Choroid plexus epithelial cell (primary cell): ENCODE results near the gene SUDS3.

Experiments
- DNase-seq: peaks from one replicate; pipeline ENCODE4 v3.0.0-alpha.2; 2010; ENCODE audit warnings: low read depth
- H3K4me3 ChIP-seq: 2 replicates; pipeline ENCODE4 v1.5.1; 2011; ENCODE audit warnings: low read depth, mild to moderate bottlenecking, control low read depth, low read length, moderate library complexity
- CTCF ChIP-seq: conservative IDR thresholded peaks from 2 replicates; pipeline ENCODE4 v1.5.1; 2011; ENCODE audit warnings: low read depth, mild to moderate bottlenecking, control low read depth, inconsistent platforms, low read length, moderate library complexity

Gene SUDS3

GRCh38 chr12:118334241-118334640 is 42.1 kb upstream of the SUDS3 start:
- no peak overlapping the region for H3K4me3 ChIP-seq
- no peak for DNase-seq
- TF ChIP-seq CTCF: no peak

DNA sequence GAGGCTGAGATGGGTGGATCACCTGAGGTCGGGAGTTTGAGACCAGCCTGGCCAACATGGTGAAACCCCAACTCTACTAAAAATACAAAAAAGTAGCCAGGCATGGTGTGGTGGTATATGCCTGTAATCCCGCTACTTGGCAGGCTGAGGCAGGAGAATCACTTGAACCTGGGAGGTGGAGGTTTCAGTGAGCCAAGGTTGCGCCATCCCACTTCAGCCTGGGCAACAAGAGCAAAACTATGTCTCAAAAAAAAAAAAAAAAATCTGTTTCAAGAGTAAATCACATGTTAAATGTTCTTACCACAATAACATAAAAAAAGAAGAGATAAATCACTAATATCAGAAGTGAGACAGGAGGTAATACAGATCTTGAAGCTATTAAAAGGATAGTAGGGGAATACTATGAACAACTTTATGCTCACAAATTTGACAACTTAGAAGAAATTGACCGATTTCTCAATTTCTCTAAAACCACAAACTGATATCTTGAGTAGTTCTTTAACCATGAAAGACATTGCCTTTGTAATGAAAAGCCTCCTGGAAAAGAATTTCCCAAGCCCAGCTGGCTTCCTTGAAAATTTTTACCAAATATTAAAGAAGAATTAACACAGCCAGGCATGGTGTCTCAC is 41.3 kb upstream of the SUDS3 start:
- TF ChIP-seq CTCF: no peak
- no peak overlapping the region for H3K4me3 ChIP-seq
- peak; percentile 48 for DNase-seq

GRCh38 chr12:118336123-118336522 is 40.2 kb upstream of the SUDS3 start:
- no peak for TF ChIP-seq CTCF
- no peak overlapping the region for H3K4me3 ChIP-seq
- DNase-seq: no peak

- peak; percentile 60 for DNase-seq
- no peak for TF ChIP-seq CTCF
- H3K4me3 ChIP-seq: no peak overlapping the region
Observed at GRCh38 chr12:118337194-118337838, 39.0 kb upstream of the SUDS3 start.

DNA sequence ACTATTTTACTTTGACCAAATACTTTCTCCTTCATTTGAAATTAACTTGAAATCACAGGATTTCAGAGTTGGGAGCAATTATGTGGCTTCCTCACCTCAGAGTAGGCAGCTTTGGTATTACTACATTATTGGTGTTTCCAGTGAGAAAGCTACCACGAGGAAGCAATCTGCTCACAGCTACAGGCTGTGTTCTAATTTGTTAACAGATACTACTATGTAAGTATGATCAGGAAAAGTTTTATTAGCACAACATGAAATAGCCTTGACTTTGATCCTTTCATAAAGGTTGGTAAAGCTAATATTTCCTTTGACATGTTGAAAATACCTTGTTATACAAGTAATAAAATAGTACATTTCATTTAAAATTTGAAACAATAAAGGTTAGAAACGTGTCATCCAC is 34.3 kb upstream of the SUDS3 start:
- DNase-seq: no peak
- no peak overlapping the region for H3K4me3 ChIP-seq
- no peak for TF ChIP-seq CTCF

DNA sequence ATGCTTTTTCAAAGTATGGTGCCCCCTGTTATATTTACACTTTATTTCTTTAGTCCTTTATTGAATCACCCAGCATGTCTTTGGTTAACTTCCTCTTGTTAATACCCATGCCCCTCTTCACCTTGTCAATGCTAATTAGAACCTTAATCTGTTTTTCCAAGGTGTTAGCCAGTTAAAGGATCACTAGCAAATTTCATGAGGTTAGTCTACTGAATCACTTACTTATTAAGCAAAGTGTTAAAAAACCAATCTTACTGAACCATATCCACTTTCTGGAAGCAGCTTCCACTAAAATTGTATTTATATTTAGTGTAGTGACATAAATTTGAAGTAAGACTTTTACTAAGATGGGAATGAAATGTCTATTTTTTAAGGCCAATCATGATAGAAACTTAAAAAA is 31.5 kb upstream of the SUDS3 start:
- DNase-seq: no peak
- no peak overlapping the region for H3K4me3 ChIP-seq
- TF ChIP-seq CTCF: no peak

DNA sequence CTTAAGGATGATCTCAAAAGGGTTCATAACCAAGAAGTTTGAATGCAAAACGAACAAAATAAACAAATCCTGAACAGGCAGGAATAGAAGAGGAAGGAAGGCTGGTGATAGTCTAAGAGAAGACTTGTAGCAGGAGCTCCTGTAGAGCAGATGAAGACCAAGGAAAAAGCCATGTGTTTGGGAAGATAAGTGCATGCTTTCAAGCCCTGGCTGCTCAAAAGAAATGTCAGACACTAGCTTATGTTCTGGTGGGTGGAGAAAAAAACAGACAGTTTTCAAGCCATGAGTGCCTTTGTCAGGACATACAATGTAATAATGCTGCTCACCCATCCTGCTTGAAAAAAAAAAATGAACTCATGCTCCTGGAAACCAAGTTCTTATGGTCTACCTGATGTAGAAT is 31.0 kb upstream of the SUDS3 start:
- TF ChIP-seq CTCF: no peak
- no peak for DNase-seq
- H3K4me3 ChIP-seq: no peak overlapping the region
